Measurements from ENCODE around the gene MTMR1.

Gene MTMR1

DNA sequence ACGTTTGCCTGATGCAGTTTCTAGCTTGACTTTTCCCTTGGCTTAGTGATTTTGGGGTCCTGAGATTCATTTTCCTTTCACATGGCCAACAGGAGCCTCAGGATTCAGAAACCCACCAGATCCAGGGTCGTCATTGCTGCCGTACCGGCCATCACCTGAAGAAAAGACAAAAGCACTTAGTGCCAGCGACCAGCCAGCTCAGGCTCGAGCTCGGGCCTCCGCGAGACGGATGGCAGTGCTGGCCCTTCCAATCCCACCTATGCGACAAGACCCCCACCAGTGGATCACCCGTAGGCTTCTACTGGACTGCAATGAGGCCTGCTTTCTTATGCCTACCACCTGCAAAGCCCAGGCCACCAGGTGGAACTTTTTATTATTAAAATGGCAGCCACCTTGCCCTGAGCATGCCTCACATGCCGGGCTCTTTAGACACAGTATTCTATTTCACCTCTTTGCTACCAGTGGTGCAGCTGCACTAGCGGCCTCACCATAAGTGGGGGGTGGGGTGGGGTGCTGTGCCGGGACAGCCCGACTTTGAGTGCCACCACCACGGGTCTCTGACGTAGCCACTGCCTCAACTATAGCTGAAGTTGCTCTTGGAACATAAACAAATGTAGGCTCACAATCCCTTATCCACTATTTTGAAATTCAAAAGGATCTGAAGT is 84.3 kb downstream of the MTMR1 start:
- DNase-seq (ENCODE audit: low read depth, low spot score), result no peak

DNA sequence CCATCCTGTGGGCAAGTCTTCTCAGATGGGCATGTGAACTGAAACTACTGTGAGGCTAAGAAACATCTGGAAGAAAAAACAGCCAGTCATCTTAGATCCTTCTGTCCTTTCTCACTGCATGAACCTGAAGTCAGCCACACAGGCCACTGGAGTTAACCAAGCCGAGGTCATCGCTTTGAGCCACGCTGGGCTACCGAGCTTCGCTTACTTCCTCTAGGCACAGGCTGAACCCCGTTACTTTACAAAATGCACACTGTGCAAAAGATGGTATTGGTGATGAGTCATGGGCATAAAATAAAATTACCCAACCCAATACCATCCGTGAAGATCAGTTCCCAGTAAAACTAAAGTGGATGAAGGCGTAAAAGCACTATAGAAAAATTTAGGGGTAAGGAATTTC is 86.2 kb downstream of the MTMR1 start:
- DNase-seq (ENCODE audit: low read depth, low spot score), result no peak

DNA sequence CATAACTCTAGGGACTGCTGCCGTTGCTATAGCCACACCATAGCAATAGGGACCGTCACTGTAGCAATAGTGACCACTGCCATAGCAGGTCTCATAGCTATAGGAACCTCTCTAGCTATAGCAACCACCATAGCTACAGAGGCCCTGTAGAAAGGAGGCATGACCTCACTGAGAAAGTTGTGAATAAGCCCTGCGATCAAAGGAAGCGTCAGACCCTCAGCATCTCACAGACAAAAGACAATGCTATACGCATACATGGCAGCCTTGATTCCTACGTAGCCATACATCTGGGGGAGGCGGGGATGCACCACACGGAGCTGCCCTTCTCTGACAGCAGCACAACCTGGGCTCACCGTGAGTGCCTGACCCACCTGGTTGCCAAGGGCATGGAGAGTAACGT is 88.5 kb downstream of the MTMR1 start:
- DNase-seq (ENCODE audit: low read depth, low spot score), result no peak

GRCh38 chrX:150790021-150790420 is 96.8 kb downstream of the MTMR1 start:
- no peak for DNase-seq (ENCODE audit: low read depth, low spot score)

DNA sequence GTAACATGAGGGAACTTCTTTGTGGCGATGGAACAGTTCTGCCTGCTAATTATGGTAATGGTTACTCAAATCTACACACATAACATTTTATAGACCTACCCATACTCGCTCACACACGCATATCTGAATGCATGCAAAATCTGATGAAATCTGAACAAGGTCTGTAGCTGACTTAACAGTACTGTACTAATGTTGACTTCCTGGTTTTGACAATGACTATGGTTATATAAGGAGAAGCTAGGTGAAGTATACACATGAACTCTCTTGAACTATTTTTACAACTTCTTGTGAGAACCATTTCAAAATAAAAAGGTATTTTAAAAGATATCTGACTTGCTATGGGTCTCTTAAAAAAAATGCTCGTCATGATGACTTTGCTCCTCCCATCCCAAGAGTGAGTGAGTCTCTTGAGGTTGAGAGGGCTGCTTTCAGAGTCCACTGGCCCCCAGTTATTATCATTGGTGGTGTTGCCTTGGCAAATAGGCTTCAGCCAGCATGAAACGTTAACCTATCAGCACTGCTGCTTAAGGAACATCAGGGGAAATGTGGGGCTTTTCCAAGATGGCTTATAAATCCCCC is 99.8 kb downstream of the MTMR1 start:
- DNase-seq (ENCODE audit: low read depth, low spot score), result no peak

GRCh38 chrX:150805736-150806135 is 112.5 kb downstream of the MTMR1 start:
- DNase-seq (ENCODE audit: low read depth, low spot score), result no peak

DNA sequence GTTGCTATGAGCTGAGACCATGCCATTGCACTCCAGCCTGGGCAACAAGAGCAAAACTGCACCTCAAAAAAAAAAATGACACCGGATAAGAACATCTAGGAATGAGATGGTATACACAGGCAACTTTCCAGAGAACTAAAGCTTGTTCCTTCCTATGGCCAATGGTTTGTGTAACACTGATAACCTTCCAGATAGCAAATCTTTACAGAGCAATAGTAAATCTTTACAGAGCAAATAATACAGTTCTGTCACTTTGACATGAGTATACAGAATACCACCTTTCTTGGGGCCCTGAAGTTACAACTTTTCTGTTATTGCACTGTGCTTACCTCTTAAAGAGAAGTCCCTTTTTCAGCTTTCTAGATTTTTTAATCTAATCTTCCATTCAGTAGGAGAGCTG is 113.6 kb downstream of the MTMR1 start:
- no peak for DNase-seq (ENCODE audit: low read depth, low spot score)

DNA sequence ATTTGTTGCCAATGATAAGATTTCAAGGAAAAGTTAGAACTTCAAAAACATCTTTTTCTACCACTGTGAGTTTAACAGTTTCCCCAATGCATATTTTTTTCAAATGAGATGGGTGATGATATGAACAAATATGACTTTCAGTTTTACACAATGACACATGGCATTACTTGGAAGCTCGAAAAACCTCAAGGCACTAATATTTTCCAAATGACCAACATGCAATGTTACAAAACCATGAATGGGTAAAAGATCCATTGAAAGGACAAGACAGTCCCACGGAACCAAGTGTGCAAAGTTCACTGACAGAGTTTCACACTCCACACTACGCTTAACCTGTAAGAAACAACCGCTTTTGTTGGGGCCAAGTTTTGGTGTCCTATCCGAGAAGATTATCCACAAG is 120.7 kb downstream of the MTMR1 start:
- DNase-seq (ENCODE audit: low read depth, low spot score), result no peak
